Parathyroid adenoma (tissue), 2 donors: Measurements from ENCODE around the gene C19orf38.
"Not testable (repeated sequence)": the region's sequence is repeated elsewhere in the genome, so short reads cannot be mapped to it uniquely, and the experiment has no call there.

Experiments used
- H2AFZ ChIP-seq: fragments of 300-600 bp; sonication (generic); one replicate; pipeline ENCODE4 v1.7.0; 2017; ENCODE audit warnings: antibody characterized with exemption, mild to moderate bottlenecking
- H3K27ac ChIP-seq: fragments of 300-600 bp; sonication (generic); one replicate; pipeline ENCODE4 v1.7.0; 2017
- H3K27me3 ChIP-seq: fragments of 300-600 bp; sonication (generic); one replicate; pipeline ENCODE4 v1.7.0; 2017; ENCODE audit warnings: low read length; ENCODE audit not compliant: control insufficient read depth, insufficient read depth
- H3K36me3 ChIP-seq: fragments of 300-600 bp; sonication (generic); one replicate; pipeline ENCODE4 v1.7.0; 2017; ENCODE audit warnings: low read length; ENCODE audit not compliant: control insufficient read depth, insufficient read depth
- H3K4me1 ChIP-seq: fragments of 300-600 bp; sonication (generic); one replicate; pipeline ENCODE4 v1.7.0; 2017; ENCODE audit warnings: control low read depth
- H3K4me2 ChIP-seq: fragments of 300-600 bp; sonication (generic); one replicate; pipeline ENCODE4 v1.7.0; 2017; ENCODE audit warnings: low read length
- H3K4me3 ChIP-seq: fragments of 300-600 bp; sonication (generic); one replicate; pipeline ENCODE4 v1.7.0; 2017; ENCODE audit warnings: low read depth, low read length
- H3K79me2 ChIP-seq: fragments of 300-600 bp; sonication (generic); one replicate; pipeline ENCODE4 v1.7.0; 2017; ENCODE audit warnings: control low read depth
- H3K9ac ChIP-seq: fragments of 300-600 bp; sonication (generic); one replicate; pipeline ENCODE4 v1.7.0; 2017; ENCODE audit warnings: mild to moderate bottlenecking
- H3K9me3 ChIP-seq: fragments of 300-600 bp; sonication (generic); one replicate; pipeline ENCODE4 v1.7.0; 2017; ENCODE audit warnings: low read length; ENCODE audit not compliant: control insufficient read depth
- CTCF ChIP-seq: fragments of 300-600 bp; sonication (generic); IDR thresholded peaks from one replicate; pipeline ENCODE4 v1.7.0; 2017; ENCODE audit warnings: antibody characterized with exemption, mild to moderate bottlenecking
- donor health status: primary hyperparathyroidism.

C19orf38 gene

GRCh38 chr19:10874024-10874423, 25.8 kb downstream of the C19orf38 start:
- no peak overlapping the region for H2AFZ ChIP-seq
- H3K4me1 ChIP-seq = no peaks in the 10 kb centered on the region
- H3K27ac ChIP-seq = no peak overlapping the region

GRCh38 chr19:10876459-10877240, 28.4 kb downstream of the C19orf38 start:
- Histone ChIP-seq H3K9ac (no peak overlapping the region), H3K4me3 (no peak overlapping the region), H3K9me3 (no peaks in the 10 kb centered on the region), H3K4me1 (peaks cover 2% of the 10 kb centered on the region), H3K4me2 (no peak overlapping the region), H3K27ac (no peak overlapping the region), H3K27me3 (no peaks in the 10 kb centered on the region), H2AFZ (no peak overlapping the region), H3K79me2 (peaks cover 65% of the 10 kb centered on the region), H3K36me3 (no peaks in the 10 kb centered on the region)
- TF ChIP-seq CTCF = no peak

More at GRCh38 chr19:10874024-10874423, 25.8 kb downstream of the C19orf38 start:
- Histone ChIP-seq H3K9me3 (no peaks in the 10 kb centered on the region), H3K4me2 (no peak overlapping the region), H3K4me3 (no peak overlapping the region), H3K27me3 (no peaks in the 10 kb centered on the region), H3K36me3 (no peaks in the 10 kb centered on the region), H3K9ac (no peak overlapping the region), H3K79me2 (peaks cover 39% of the 10 kb centered on the region)
- no peak for TF ChIP-seq CTCF

- not testable (repeated sequence) for H3K4me2 ChIP-seq, H3K9ac ChIP-seq, H3K27me3 ChIP-seq, H3K9me3 ChIP-seq, H2AFZ ChIP-seq, H3K36me3 ChIP-seq, H3K27ac ChIP-seq, H3K4me3 ChIP-seq, H3K4me1 ChIP-seq
- H3K79me2 ChIP-seq = peaks cover 72% of the 10 kb centered on the region
Measured at GRCh38 chr19:10877608-10878007, 29.4 kb downstream of the C19orf38 start.

GRCh38 chr19:10878253-10878652, 30.0 kb downstream of the C19orf38 start:
- no peak for TF ChIP-seq CTCF
- Histone ChIP-seq H3K4me3 (no peak overlapping the region), H3K36me3 (no peaks in the 10 kb centered on the region), H3K27me3 (no peaks in the 10 kb centered on the region), H3K9ac (no peak overlapping the region), H3K4me2 (no peak overlapping the region), H3K9me3 (no peaks in the 10 kb centered on the region), H2AFZ (no peak overlapping the region), H3K4me1 (peaks cover 2% of the 10 kb centered on the region), H3K79me2 (peaks cover 78% of the 10 kb centered on the region), H3K27ac (no peak overlapping the region)

- Histone ChIP-seq H3K9me3 (no peaks in the 10 kb centered on the region), H3K27me3 (no peaks in the 10 kb centered on the region), H2AFZ (no peak overlapping the region), H3K4me2 (no peak overlapping the region), H3K9ac (no peak overlapping the region), H3K4me1 (peaks cover 2% of the 10 kb centered on the region), H3K36me3 (no peaks in the 10 kb centered on the region), H3K4me3 (no peak overlapping the region), H3K27ac (no peak overlapping the region), H3K79me2 (peaks cover 81% of the 10 kb centered on the region)
- no peak for TF ChIP-seq CTCF
Measured at GRCh38 chr19:10881403-10882107, 33.3 kb downstream of the C19orf38 start.
